Natural killer cell treated with Interleukin-12 subunit alpha and Interleukin-12 subunit beta and Interleukin-15 and Interleukin-18, amount 100 ng/mL, for 72 hours (primary cell): ENCODE results near the gene NPS. TPM values are rescaled to one million over a fixed set of nuclear protein-coding genes. Genes with fewer than 3 reads are reported as not detected.

Experiments
- ATAC-seq, 2 donors: fragments of 150-1000 bp; cut with Tn5 transposase in 1 of 2; sonication (Bioruptor Pico), chemical (Tn5 transposase) in 1 of 2; 2 replicates each; pipeline ENCODE4 v1.10.0; 2021
- DNase-seq: peaks from one replicate; pipeline ENCODE4 v3.0.0; 2022; ENCODE audit warnings: low spot score
- H3K27ac Mint-ChIP-seq, 2 donors: 1 replicate in 1 of 2; 2 replicates in 1 of 2; pipeline ENCODE4 v1.8.0; 2022; ENCODE audit warnings: mixed read lengths in 2 of 2, mild to moderate bottlenecking in 1 of 2, moderate library complexity in 1 of 2
- H3K27me3 Mint-ChIP-seq, 2 donors: 1 replicate in 1 of 2; 2 replicates in 1 of 2; pipeline ENCODE4 v1.8.0; 2022; ENCODE audit warnings: mixed read lengths in 2 of 2
- H3K36me3 Mint-ChIP-seq: one replicate; pipeline ENCODE4 v1.8.0; 2022; ENCODE audit warnings: mixed read lengths
- H3K4me1 Mint-ChIP-seq, 2 donors: 1 replicate in 1 of 2; 2 replicates in 1 of 2; pipeline ENCODE4 v1.8.0; 2022; ENCODE audit warnings: low read depth in 2 of 2, mixed read lengths in 2 of 2, mild to moderate bottlenecking in 1 of 2
- H3K4me3 Mint-ChIP-seq: one replicate; pipeline ENCODE4 v1.8.0; 2022; ENCODE audit warnings: mixed read lengths
- H3K9me3 Mint-ChIP-seq: 2 replicates; pipeline ENCODE4 v1.8.0; 2022; ENCODE audit warnings: mixed read lengths
- total RNA-seq, 2 donors: library from RNA; stranded (reverse); gene quantifications; one replicate each; pipeline ENCODE4 v1.2.3, GENCODE V29; 2022

The NPS gene, protein sequence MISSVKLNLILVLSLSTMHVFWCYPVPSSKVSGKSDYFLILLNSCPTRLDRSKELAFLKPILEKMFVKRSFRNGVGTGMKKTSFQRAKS
- total RNA-seq, result not detected

DNA sequence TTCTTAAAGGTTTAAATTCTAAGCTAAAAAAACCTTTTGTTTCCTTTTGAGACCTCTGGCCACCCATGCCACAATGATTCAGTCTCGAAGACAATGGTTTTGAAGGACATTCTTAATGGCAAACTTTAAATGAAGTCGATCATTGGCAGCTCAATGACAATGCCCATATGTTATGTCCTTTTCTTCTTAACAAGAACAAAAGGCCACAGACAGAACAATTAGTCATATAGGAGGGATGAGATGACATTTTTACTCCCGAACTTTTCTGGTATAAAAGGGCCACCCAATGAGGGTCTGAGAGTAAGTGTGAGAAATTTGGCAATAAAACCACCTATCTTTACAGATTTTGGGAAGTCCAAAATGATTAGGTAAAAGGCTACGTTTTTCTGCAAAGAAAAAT lies at the start of gene NPS:
Gene NPS, plus strand, starts transcription at position 301 of the 400 bp plus-strand sequence. Its CDS starts 60 bp downstream, at position 361.
- DNase-seq (no peak), ATAC-seq (no peak)
- Mint-ChIP-seq H3K4me1 (no peaks in the 10 kb centered on the region), H3K27ac (no peak within 1 kb of the TSS), H3K9me3 (peaks cover 11% of the 10 kb centered on the region), H3K36me3 (peaks cover 7% of the 10 kb centered on the region), H3K4me3 (no peak within 1 kb of the TSS), H3K27me3 (peaks cover 8 to 11% of the 10 kb centered on the region in 2 donors)

GRCh38 chr10:127500127-127500526 lies 49.0 kb upstream of the NPS start:
- ATAC-seq (no peak), DNase-seq (no peak)
- H3K9me3 Mint-ChIP-seq, result no peaks in the 10 kb centered on the region
- H3K4me3 Mint-ChIP-seq, result no peak overlapping the region
- no peak overlapping the region for H3K27ac Mint-ChIP-seq
- peaks cover 24 to 25% of the 10 kb centered on the region in 2 donors for H3K27me3 Mint-ChIP-seq
- no peaks in the 10 kb centered on the region for H3K36me3 Mint-ChIP-seq
- no peaks in the 10 kb centered on the region for H3K4me1 Mint-ChIP-seq

DNA sequence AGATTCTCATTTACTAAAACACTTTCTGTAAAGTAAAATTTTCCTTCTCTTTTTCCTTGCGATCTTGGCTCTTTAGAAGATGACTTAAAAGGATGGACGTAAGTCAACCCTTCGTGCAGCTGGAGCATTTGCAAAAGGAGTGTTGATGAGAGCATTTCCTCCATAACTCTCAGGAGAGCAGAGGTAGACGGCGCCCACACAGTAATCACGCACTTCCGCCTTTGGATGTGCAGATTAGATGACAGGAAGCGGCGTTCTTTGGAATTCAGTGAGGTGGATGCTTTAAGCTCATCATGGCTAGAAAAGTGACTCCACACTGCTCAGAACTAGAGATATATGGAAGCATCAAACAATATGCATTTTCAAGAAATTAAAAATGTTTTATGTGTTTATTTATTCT lies 43.0 kb upstream of the NPS start:
- no peaks in the 10 kb centered on the region for H3K9me3 Mint-ChIP-seq
- no peaks in the 10 kb centered on the region for H3K36me3 Mint-ChIP-seq
- H3K27me3 Mint-ChIP-seq, result peaks cover 33 to 34% of the 10 kb centered on the region in 2 donors
- no peaks in the 10 kb centered on the region for H3K4me1 Mint-ChIP-seq
- ATAC-seq (no peak), DNase-seq (no peak)
- H3K4me3 Mint-ChIP-seq, result no peak overlapping the region
- H3K27ac Mint-ChIP-seq, result no peak overlapping the region

DNA sequence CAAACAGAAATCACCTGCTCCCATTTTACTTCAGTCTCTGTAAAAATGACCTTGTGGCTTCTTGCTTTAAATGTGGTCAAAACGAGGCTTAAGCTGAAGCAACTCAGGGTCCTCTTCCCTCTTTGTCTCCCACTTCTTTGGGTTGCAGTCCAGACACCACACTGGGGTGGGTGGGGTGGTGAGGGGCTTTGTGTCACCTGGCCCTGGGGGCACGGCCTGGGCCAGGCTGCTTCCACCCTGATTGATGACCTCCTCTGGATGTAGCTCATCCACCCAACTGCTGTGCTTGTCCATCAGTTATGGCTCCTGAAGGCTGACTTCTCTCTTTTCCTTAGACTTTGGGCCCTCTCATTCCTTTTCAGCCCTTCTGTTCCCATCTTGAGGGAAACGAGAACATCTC lies 26.8 kb upstream of the NPS start:
- H3K27ac Mint-ChIP-seq, result no peak overlapping the region

GRCh38 chr10:127523476-127523875 lies 25.6 kb upstream of the NPS start:
- DNase-seq (no peak), ATAC-seq (no peak)
- H3K36me3 Mint-ChIP-seq, result no peaks in the 10 kb centered on the region
- H3K27ac Mint-ChIP-seq, result no peak overlapping the region
- no peak overlapping the region for H3K4me3 Mint-ChIP-seq
- H3K9me3 Mint-ChIP-seq, result no peaks in the 10 kb centered on the region
- no peaks in the 10 kb centered on the region for H3K4me1 Mint-ChIP-seq
- peaks cover 7 to 10% of the 10 kb centered on the region in 2 donors for H3K27me3 Mint-ChIP-seq

More for the DNA sequence above, 26.8 kb upstream of the NPS start:
- ATAC-seq (peak in 1 of 2 donors; percentile 36), DNase-seq (no peak)
- Mint-ChIP-seq H3K4me1 (no peaks in the 10 kb centered on the region), H3K4me3 (no peak overlapping the region), H3K9me3 (no peaks in the 10 kb centered on the region), H3K36me3 (no peaks in the 10 kb centered on the region), H3K27me3 (peaks cover 7 to 10% of the 10 kb centered on the region in 2 donors)

- no peak for ATAC-seq
- H3K9me3 Mint-ChIP-seq, result no peaks in the 10 kb centered on the region
- DNase-seq, result no peak
- H3K4me3 Mint-ChIP-seq, result no peak overlapping the region
- H3K4me1 Mint-ChIP-seq, result no peaks in the 10 kb centered on the region
- H3K27me3 Mint-ChIP-seq, result peaks cover 8 to 11% of the 10 kb centered on the region in 2 donors
- H3K36me3 Mint-ChIP-seq, result no peaks in the 10 kb centered on the region
- H3K27ac Mint-ChIP-seq, result no peak overlapping the region
These were observed 24.9 kb upstream of the NPS start for GRCh38 chr10:127524229-127524628.

- Mint-ChIP-seq H3K4me3 (no peak overlapping the region), H3K9me3 (no peaks in the 10 kb centered on the region), H3K4me1 (no peaks in the 10 kb centered on the region), H3K36me3 (no peaks in the 10 kb centered on the region), H3K27me3 (peaks cover 2 to 12% of the 10 kb centered on the region in 2 donors), H3K27ac (no peak overlapping the region)
- ATAC-seq (no peak), DNase-seq (no peak)
These were observed 24.0 kb upstream of the NPS start for GRCh38 chr10:127524908-127525665.

DNA sequence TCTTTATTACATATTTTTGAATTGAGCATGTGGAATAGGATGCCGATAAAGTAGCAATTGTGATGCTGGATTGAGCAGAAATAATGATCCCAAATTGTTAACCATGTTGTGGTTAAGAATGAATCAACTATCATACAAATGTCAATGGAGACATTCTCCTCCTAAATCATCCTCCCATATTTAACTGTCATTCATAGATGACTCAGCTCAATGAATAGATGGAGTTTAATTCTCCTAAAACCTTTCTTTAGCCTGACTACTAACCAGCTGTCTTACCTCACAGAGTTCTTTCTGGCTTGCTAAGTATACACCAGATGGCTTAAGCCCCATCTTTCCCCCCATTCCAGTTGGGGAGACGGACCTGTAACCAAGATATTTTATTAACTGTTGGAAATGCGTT lies 23.4 kb upstream of the NPS start:
- ATAC-seq (no peak), DNase-seq (no peak)
- Mint-ChIP-seq H3K27ac (no peak overlapping the region), H3K4me3 (no peak overlapping the region), H3K27me3 (peaks cover 0 to 12% of the 10 kb centered on the region in 2 donors), H3K9me3 (no peaks in the 10 kb centered on the region), H3K4me1 (no peaks in the 10 kb centered on the region), H3K36me3 (no peaks in the 10 kb centered on the region)

DNA sequence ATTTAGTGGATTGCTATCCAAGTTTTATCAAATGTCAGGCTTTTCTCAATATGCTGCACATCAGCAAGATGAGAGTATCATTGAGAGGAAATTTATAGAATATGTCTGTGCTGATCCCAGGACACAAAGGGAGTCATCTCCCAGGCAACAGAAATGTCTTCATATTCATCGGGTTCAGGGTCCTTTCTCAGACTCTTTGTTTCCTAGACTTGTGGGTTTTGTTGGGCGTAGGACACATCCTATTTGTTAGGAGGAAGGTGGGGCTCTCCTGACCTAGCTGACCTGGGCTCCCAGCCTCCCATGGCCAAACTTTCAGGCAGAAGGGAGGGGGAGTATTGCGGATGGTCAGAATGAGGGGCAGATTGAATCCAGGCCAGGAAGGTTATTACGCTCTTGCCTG lies 22.9 kb upstream of the NPS start:
- DNase-seq, result no peak
- H3K9me3 Mint-ChIP-seq, result no peaks in the 10 kb centered on the region
- no peak for ATAC-seq
- no peak overlapping the region for H3K4me3 Mint-ChIP-seq
- H3K36me3 Mint-ChIP-seq, result no peaks in the 10 kb centered on the region
- peaks cover 0 to 12% of the 10 kb centered on the region in 2 donors for H3K27me3 Mint-ChIP-seq
- H3K27ac Mint-ChIP-seq, result no peak overlapping the region
- H3K4me1 Mint-ChIP-seq, result no peaks in the 10 kb centered on the region

DNA sequence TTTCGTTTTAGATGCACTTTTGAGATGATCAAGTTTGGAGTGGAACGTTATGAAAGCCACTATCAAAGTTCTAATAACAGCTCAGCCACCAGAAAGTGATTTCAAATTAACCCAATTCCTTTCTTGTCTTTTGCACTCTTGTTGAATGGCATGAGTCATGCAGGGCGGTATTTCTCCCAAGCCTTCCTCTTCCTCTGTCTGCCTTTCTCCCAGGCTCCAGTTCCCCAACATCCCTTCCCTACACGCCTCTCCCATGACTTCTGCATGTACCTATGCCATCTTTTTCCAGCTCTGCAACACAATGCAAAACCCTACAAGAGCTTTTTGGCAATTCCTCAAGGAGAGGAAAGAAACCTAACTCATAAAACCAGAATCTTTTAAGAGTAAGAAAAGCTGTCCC lies 21.8 kb upstream of the NPS start:
- H3K4me3 Mint-ChIP-seq, result no peak overlapping the region
- peaks cover 0 to 12% of the 10 kb centered on the region in 2 donors for H3K27me3 Mint-ChIP-seq
- no peak overlapping the region for H3K27ac Mint-ChIP-seq
- DNase-seq, result no peak
- H3K36me3 Mint-ChIP-seq, result no peaks in the 10 kb centered on the region
- H3K9me3 Mint-ChIP-seq, result no peaks in the 10 kb centered on the region
- no peaks in the 10 kb centered on the region for H3K4me1 Mint-ChIP-seq
- ATAC-seq, result no peak

DNA sequence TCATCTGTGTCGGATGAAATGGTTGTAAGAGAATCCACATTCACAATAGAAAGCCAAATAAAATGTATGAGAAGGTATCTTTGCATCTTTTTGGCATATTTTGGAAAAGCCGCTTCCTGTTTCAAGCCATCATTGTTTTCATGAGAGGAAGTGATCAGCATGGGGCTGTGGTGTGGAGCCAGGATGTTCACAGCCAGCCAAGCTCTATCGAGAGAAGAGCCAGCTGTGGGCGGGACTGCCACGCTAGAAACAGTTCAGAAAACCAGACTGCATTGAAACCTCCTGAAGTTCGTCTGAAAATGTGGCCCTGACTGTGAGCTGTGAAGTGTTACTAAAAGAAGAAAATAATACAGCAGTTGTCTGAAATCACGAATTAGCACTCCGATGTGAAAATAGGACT lies 21.2 kb upstream of the NPS start:
- DNase-seq, result no peak
- ATAC-seq, result no peak
- Mint-ChIP-seq H3K4me1 (no peaks in the 10 kb centered on the region), H3K4me3 (no peak overlapping the region), H3K36me3 (no peaks in the 10 kb centered on the region), H3K27me3 (peaks cover 0 to 11% of the 10 kb centered on the region in 2 donors), H3K27ac (no peak overlapping the region), H3K9me3 (no peaks in the 10 kb centered on the region)

GRCh38 chr10:127532193-127532592 lies 16.9 kb upstream of the NPS start:
- H3K4me1 Mint-ChIP-seq, result no peaks in the 10 kb centered on the region
- H3K27ac Mint-ChIP-seq, result no peak overlapping the region
- no peak for DNase-seq
- peaks cover 0 to 4% of the 10 kb centered on the region in 2 donors for H3K27me3 Mint-ChIP-seq
- H3K4me3 Mint-ChIP-seq, result no peak overlapping the region
- no peaks in the 10 kb centered on the region for H3K9me3 Mint-ChIP-seq
- no peaks in the 10 kb centered on the region for H3K36me3 Mint-ChIP-seq
- ATAC-seq, result no peak

GRCh38 chr10:127532659-127533058 lies 16.4 kb upstream of the NPS start:
- peaks cover 0 to 2% of the 10 kb centered on the region in 2 donors for H3K4me1 Mint-ChIP-seq
- no peak for ATAC-seq
- H3K36me3 Mint-ChIP-seq, result no peaks in the 10 kb centered on the region
- peaks cover 2 to 4% of the 10 kb centered on the region in 2 donors for H3K27me3 Mint-ChIP-seq
- no peaks in the 10 kb centered on the region for H3K9me3 Mint-ChIP-seq
- no peak overlapping the region for H3K4me3 Mint-ChIP-seq
- H3K27ac Mint-ChIP-seq, result no peak overlapping the region
- DNase-seq, result no peak

DNA sequence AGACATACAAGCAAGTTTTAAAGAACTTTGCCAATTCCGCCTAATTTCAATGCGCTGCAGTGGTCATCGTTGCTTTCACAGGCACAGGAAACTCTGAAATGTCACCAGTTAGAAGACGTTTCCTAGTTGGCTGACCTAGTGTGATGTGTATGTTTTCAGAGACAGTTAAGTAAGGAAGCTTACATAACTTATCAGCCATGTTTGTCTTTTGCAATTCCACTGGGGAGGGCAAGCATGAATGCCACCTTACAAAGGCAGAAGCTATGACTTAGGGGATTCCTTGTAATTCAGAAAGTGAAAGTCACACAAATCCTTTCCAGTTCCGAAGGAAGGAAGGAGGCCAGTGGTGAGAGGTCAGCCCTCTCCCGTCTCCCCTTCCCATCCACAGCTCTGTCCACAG lies 15.0 kb upstream of the NPS start:
- H3K4me3 Mint-ChIP-seq, result no peak overlapping the region
- H3K27ac Mint-ChIP-seq, result no peak overlapping the region
- H3K4me1 Mint-ChIP-seq, result peaks cover 0 to 3% of the 10 kb centered on the region in 2 donors
- ATAC-seq, result no peak
- H3K9me3 Mint-ChIP-seq, result no peaks in the 10 kb centered on the region
- H3K27me3 Mint-ChIP-seq, result peaks cover 2 to 6% of the 10 kb centered on the region in 2 donors
- DNase-seq, result no peak
- no peaks in the 10 kb centered on the region for H3K36me3 Mint-ChIP-seq
